Measurements from ENCODE around the gene TBC1D25. TPM values are rescaled to one million over a fixed set of nuclear protein-coding genes. Genes with fewer than 3 reads are reported as not detected.
A peak's percentile ranks its signal among the peaks of the same experiment; 100 is the strongest.

Gene TBC1D25
- total RNA-seq, 2 experiments from 2014 or later = 16.2 to 16.7 TPM

GRCh38 chrX:48591255-48591791 lies 51.8 kb downstream of the TBC1D25 start:
- H3K4me3 Mint-ChIP-seq = no peak overlapping the region
- H3K27ac Mint-ChIP-seq = no peak overlapping the region
- H3K9me3 Mint-ChIP-seq (ENCODE audit: insufficient read depth) = no peaks in the 10 kb centered on the region
- DNase-seq (no peak), ATAC-seq (no peak)
- ChIA-PET CTCF (no interaction called here), POLR2A (no interaction called here)
- peaks cover 2% of the 10 kb centered on the region for H3K4me1 Mint-ChIP-seq (ENCODE audit: low read depth)
- H3K36me3 Mint-ChIP-seq (ENCODE audit: low read depth) = no peaks in the 10 kb centered on the region
- H3K27me3 Mint-ChIP-seq (ENCODE audit: low read depth) = no peaks in the 10 kb centered on the region

GRCh38 chrX:48592971-48593370 lies 53.5 kb downstream of the TBC1D25 start:
- ChIA-PET POLR2A (no interaction called here), CTCF (no interaction called here)
- no peaks in the 10 kb centered on the region for H3K27me3 Mint-ChIP-seq (ENCODE audit: low read depth)
- ATAC-seq (no peak), DNase-seq (no peak)
- H3K27ac Mint-ChIP-seq = no peak overlapping the region
- peaks cover 5% of the 10 kb centered on the region for H3K4me1 Mint-ChIP-seq (ENCODE audit: low read depth)
- no peaks in the 10 kb centered on the region for H3K9me3 Mint-ChIP-seq (ENCODE audit: insufficient read depth)
- peaks cover under 1% of the 10 kb centered on the region for H3K36me3 Mint-ChIP-seq (ENCODE audit: low read depth)
- H3K4me3 Mint-ChIP-seq = no peak overlapping the region

- no peak for DNase-seq
- POLR2A ChIA-PET = no interaction called here
- H3K4me3 Mint-ChIP-seq = no peak overlapping the region
- H3K9me3 Mint-ChIP-seq (ENCODE audit: insufficient read depth) = no peaks in the 10 kb centered on the region
- peaks cover 5% of the 10 kb centered on the region for H3K36me3 Mint-ChIP-seq (ENCODE audit: low read depth)
- H3K4me1 Mint-ChIP-seq (ENCODE audit: low read depth) = peaks cover 10% of the 10 kb centered on the region
- no peak overlapping the region for H3K27ac Mint-ChIP-seq
- CTCF ChIA-PET = no interaction called here
- H3K27me3 Mint-ChIP-seq (ENCODE audit: low read depth) = no peaks in the 10 kb centered on the region
- ATAC-seq = no peak
These were observed 56.4 kb downstream of the TBC1D25 start for GRCh38 chrX:48595929-48596328.

GRCh38 chrX:48597353-48598264 lies 58.1 kb downstream of the TBC1D25 start, which contains the start of gene WDR13:
WDR13 (plus strand) TSS chrX:48597492; CDS start chrX:48597997, 505 bp downstream.
- peaks cover 7% of the 10 kb centered on the region for H3K36me3 Mint-ChIP-seq (ENCODE audit: low read depth)
- ChIA-PET POLR2A (no interaction called here), CTCF (no interaction called here)
- H3K9me3 Mint-ChIP-seq (ENCODE audit: insufficient read depth) = no peaks in the 10 kb centered on the region
- ATAC-seq (peak; percentile 86), DNase-seq (peak; percentile 93)
- H3K27me3 Mint-ChIP-seq (ENCODE audit: low read depth) = no peaks in the 10 kb centered on the region
- peaks cover 9% of the 10 kb centered on the region for H3K4me1 Mint-ChIP-seq (ENCODE audit: low read depth)
- H3K4me3 Mint-ChIP-seq = peak within 1 kb of the TSS; percentile 93
- H3K27ac Mint-ChIP-seq = peak within 1 kb of the TSS; percentile 99

- Mint-ChIP-seq H3K27me3 (ENCODE audit: low read depth) (no peaks in the 10 kb centered on the region), H3K36me3 (ENCODE audit: low read depth) (peaks cover 9% of the 10 kb centered on the region), H3K9me3 (ENCODE audit: insufficient read depth) (no peaks in the 10 kb centered on the region), H3K4me3 (peak overlapping the region; percentile 93), H3K4me1 (ENCODE audit: low read depth) (peaks cover 9% of the 10 kb centered on the region), H3K27ac (peak overlapping the region; percentile 99)
- ChIA-PET POLR2A (no interaction called here), CTCF (no interaction called here)
- no peak for ATAC-seq
- no peak for DNase-seq
These were observed 59.1 kb downstream of the TBC1D25 start for GRCh38 chrX:48598614-48599013.

- peaks cover 11% of the 10 kb centered on the region for H3K36me3 Mint-ChIP-seq (ENCODE audit: low read depth)
- ChIA-PET POLR2A (no interaction called here), CTCF (no interaction called here)
- ATAC-seq (no peak), DNase-seq (no peak)
- H3K9me3 Mint-ChIP-seq (ENCODE audit: insufficient read depth) = no peaks in the 10 kb centered on the region
- H3K4me1 Mint-ChIP-seq (ENCODE audit: low read depth) = peaks cover 9% of the 10 kb centered on the region
- H3K27ac Mint-ChIP-seq = no peak overlapping the region
- no peak overlapping the region for H3K4me3 Mint-ChIP-seq
- H3K27me3 Mint-ChIP-seq (ENCODE audit: low read depth) = no peaks in the 10 kb centered on the region
These were observed 59.8 kb downstream of the TBC1D25 start for GRCh38 chrX:48599341-48599740.

- CTCF ChIA-PET = no interaction called here
- H3K36me3 Mint-ChIP-seq (ENCODE audit: low read depth) = peaks cover 15% of the 10 kb centered on the region
- no peak overlapping the region for H3K27ac Mint-ChIP-seq
These were observed 60.7 kb downstream of the TBC1D25 start for GRCh38 chrX:48600226-48600625.

GRCh38 chrX:48601741-48602394 lies 62.4 kb downstream of the TBC1D25 start:
- DNase-seq (no peak), ATAC-seq (no peak)
- no peaks in the 10 kb centered on the region for H3K27me3 Mint-ChIP-seq (ENCODE audit: low read depth)
- H3K4me1 Mint-ChIP-seq (ENCODE audit: low read depth) = peaks cover 9% of the 10 kb centered on the region
- H3K4me3 Mint-ChIP-seq = no peak overlapping the region
- H3K27ac Mint-ChIP-seq = no peak overlapping the region
- H3K36me3 Mint-ChIP-seq (ENCODE audit: low read depth) = peaks cover 16% of the 10 kb centered on the region
- CTCF ChIA-PET = no interaction called here
- POLR2A ChIA-PET = no interaction called here
- no peaks in the 10 kb centered on the region for H3K9me3 Mint-ChIP-seq (ENCODE audit: insufficient read depth)

More at GRCh38 chrX:48600226-48600625, 60.7 kb downstream of the TBC1D25 start:
- peaks cover 9% of the 10 kb centered on the region for H3K4me1 Mint-ChIP-seq (ENCODE audit: low read depth)
- no peak for DNase-seq
- no peaks in the 10 kb centered on the region for H3K27me3 Mint-ChIP-seq (ENCODE audit: low read depth)
- no peak overlapping the region for H3K4me3 Mint-ChIP-seq
- POLR2A ChIA-PET = no interaction called here
- no peaks in the 10 kb centered on the region for H3K9me3 Mint-ChIP-seq (ENCODE audit: insufficient read depth)
- ATAC-seq = no peak

GRCh38 chrX:48604701-48605100 lies 65.2 kb downstream of the TBC1D25 start:
- no peak overlapping the region for H3K4me3 Mint-ChIP-seq
- H3K36me3 Mint-ChIP-seq (ENCODE audit: low read depth) = peaks cover 11% of the 10 kb centered on the region
- H3K27me3 Mint-ChIP-seq (ENCODE audit: low read depth) = no peaks in the 10 kb centered on the region
- ATAC-seq = no peak
- H3K27ac Mint-ChIP-seq = no peak overlapping the region
- no peak for DNase-seq
- no peaks in the 10 kb centered on the region for H3K9me3 Mint-ChIP-seq (ENCODE audit: insufficient read depth)
- CTCF ChIA-PET = no interaction called here
- POLR2A ChIA-PET = no interaction called here
- no peaks in the 10 kb centered on the region for H3K4me1 Mint-ChIP-seq (ENCODE audit: low read depth)

GRCh38 chrX:48606091-48606490 lies 66.6 kb downstream of the TBC1D25 start:
- no peak overlapping the region for H3K27ac Mint-ChIP-seq
- CTCF ChIA-PET = no interaction called here

GRCh38 chrX:48611703-48612102 lies 72.2 kb downstream of the TBC1D25 start:
- ATAC-seq (no peak), DNase-seq (no peak)
- Mint-ChIP-seq H3K27ac (no peak overlapping the region), H3K27me3 (ENCODE audit: low read depth) (peaks cover 3% of the 10 kb centered on the region), H3K4me3 (no peak overlapping the region), H3K9me3 (ENCODE audit: insufficient read depth) (no peaks in the 10 kb centered on the region), H3K4me1 (ENCODE audit: low read depth) (no peaks in the 10 kb centered on the region), H3K36me3 (ENCODE audit: low read depth) (no peaks in the 10 kb centered on the region)
- ChIA-PET CTCF (no interaction called here), POLR2A (no interaction called here)

More at GRCh38 chrX:48606091-48606490, 66.6 kb downstream of the TBC1D25 start:
- DNase-seq (no peak), ATAC-seq (no peak)
- H3K4me3 Mint-ChIP-seq = no peak overlapping the region
- POLR2A ChIA-PET = no interaction called here
- peaks cover 11% of the 10 kb centered on the region for H3K36me3 Mint-ChIP-seq (ENCODE audit: low read depth)
- no peaks in the 10 kb centered on the region for H3K9me3 Mint-ChIP-seq (ENCODE audit: insufficient read depth)
- H3K4me1 Mint-ChIP-seq (ENCODE audit: low read depth) = no peaks in the 10 kb centered on the region
- no peaks in the 10 kb centered on the region for H3K27me3 Mint-ChIP-seq (ENCODE audit: low read depth)

Measured in activated CD8-positive, alpha-beta T cell treated with anti-CD3 and anti-CD28 coated beads, Interleukin-2, amount 10 ng/mL, durations not matched to agents 7 days and 5 days (primary cell).